ENCODE results near the gene POU6F2.

POU6F2 gene, protein sequence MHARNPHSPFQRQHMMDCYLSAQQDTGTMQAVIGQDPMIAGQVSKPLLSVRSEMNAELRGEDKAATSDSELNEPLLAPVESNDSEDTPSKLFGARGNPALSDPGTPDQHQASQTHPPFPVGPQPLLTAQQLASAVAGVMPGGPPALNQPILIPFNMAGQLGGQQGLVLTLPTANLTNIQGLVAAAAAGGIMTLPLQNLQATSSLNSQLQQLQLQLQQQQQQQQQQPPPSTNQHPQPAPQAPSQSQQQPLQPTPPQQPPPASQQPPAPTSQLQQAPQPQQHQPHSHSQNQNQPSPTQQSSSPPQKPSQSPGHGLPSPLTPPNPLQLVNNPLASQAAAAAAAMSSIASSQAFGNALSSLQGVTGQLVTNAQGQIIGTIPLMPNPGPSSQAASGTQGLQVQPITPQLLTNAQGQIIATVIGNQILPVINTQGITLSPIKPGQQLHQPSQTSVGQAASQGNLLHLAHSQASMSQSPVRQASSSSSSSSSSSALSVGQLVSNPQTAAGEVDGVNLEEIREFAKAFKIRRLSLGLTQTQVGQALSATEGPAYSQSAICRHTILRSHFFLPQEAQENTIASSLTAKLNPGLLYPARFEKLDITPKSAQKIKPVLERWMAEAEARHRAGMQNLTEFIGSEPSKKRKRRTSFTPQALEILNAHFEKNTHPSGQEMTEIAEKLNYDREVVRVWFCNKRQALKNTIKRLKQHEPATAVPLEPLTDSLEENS

DNA sequence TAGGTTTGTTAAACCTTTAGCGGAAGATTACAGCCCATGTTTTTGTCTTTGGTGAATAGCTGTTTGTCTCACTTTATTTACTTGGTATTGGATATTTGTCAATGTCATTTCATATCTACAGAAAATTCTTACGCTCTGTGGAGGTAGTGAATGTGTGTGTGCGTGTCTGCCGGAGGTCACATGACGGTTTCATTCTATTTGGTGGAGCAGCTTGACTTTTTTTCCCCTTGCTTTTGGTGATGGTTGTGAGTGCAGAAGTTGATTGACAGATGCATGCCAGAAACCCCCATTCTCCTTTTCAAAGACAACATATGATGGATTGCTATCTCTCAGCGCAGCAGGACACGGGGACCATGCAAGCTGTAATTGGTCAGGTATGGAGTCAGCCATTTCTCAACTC is at the start of gene POU6F2:
Gene POU6F2, plus strand, starts transcription at position 225 of the 400 bp plus-strand sequence. Its CDS starts 45 bp downstream, at position 270.
- TF ChIP-seq, protein P1, sequence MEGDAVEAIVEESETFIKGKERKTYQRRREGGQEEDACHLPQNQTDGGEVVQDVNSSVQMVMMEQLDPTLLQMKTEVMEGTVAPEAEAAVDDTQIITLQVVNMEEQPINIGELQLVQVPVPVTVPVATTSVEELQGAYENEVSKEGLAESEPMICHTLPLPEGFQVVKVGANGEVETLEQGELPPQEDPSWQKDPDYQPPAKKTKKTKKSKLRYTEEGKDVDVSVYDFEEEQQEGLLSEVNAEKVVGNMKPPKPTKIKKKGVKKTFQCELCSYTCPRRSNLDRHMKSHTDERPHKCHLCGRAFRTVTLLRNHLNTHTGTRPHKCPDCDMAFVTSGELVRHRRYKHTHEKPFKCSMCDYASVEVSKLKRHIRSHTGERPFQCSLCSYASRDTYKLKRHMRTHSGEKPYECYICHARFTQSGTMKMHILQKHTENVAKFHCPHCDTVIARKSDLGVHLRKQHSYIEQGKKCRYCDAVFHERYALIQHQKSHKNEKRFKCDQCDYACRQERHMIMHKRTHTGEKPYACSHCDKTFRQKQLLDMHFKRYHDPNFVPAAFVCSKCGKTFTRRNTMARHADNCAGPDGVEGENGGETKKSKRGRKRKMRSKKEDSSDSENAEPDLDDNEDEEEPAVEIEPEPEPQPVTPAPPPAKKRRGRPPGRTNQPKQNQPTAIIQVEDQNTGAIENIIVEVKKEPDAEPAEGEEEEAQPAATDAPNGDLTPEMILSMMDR (IDR thresholded peaks at IDR 0.05; ENCODE audit: low read depth, low read length) = no peak

DNA sequence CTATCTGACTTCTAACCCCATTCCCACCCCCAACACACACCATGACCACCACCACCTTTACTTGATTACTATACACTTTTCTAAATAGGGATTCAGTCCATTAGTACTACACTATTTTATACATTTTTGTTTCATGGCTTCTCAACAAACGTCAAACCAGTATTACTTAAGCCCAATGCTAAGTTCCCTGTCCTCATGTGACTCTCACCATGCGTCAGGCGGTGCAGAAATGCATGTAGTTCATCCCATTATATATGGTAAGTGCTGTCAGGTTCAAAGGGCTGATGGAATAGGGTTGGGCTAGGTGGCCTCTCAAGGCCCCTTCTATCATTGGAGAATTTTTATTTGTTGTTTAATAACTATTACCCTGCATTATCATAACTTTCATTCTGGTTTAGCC is 49.2 kb upstream of the POU6F2 start:
- no peak overlapping the region for H3K4me3 ChIP-seq (replicated peaks in 1 of 2; ENCODE audit: low read depth in 2 of 2, low read length in 2 of 2)
- no peak for DNase-seq (ENCODE audit: low read depth in 2 of 2)
- TF ChIP-seq, protein P1 (IDR thresholded peaks at IDR 0.05; ENCODE audit: low read depth, low read length) = no peak

More for the DNA sequence above, at the start of gene POU6F2:
- no peak within 1 kb of the TSS for H3K4me3 ChIP-seq (replicated peaks in 1 of 2; ENCODE audit: low read depth in 2 of 2, low read length in 2 of 2)
- no peak for DNase-seq (ENCODE audit: low read depth in 2 of 2)

DNA sequence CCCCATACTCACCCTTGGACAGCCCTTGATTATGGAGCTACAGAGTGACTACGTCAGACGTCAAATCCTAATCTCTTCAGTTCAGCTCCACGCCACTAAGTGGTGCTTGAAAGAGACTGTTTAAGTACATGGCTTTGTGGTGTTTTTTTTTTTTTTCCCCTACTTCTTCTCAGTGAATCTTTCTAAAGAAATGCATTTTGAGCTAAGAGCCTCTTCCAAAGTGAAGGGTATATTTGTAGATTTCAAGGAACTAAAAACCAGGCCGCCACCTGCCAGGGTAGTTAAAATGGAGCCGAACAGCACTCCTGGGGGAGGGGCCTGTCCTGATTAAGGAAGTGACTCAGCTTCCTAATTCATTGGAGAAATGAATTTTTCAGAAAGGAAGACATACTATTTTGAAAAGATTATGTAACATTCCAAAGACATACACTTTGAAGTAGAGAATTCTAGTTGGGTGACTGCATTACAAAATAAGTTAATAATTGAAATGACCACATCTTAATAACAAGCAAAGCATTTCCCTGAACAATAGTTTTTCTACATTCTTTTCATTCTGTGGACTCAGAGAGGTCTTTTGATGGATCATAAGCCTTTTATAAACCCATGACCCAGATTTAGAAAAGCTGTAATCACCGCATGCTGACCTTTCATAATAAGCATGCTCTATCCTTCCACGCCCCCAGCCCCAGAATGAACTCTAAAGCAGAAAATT is 48.1 kb upstream of the POU6F2 start:
- no peak overlapping the region for H3K4me3 ChIP-seq (replicated peaks in 1 of 2; ENCODE audit: low read depth in 2 of 2, low read length in 2 of 2)
- TF ChIP-seq, protein P1 (IDR thresholded peaks at IDR 0.05; ENCODE audit: low read depth, low read length) = no peak
- peak; percentile 13 to 54 for DNase-seq (ENCODE audit: low read depth in 2 of 2)

DNA sequence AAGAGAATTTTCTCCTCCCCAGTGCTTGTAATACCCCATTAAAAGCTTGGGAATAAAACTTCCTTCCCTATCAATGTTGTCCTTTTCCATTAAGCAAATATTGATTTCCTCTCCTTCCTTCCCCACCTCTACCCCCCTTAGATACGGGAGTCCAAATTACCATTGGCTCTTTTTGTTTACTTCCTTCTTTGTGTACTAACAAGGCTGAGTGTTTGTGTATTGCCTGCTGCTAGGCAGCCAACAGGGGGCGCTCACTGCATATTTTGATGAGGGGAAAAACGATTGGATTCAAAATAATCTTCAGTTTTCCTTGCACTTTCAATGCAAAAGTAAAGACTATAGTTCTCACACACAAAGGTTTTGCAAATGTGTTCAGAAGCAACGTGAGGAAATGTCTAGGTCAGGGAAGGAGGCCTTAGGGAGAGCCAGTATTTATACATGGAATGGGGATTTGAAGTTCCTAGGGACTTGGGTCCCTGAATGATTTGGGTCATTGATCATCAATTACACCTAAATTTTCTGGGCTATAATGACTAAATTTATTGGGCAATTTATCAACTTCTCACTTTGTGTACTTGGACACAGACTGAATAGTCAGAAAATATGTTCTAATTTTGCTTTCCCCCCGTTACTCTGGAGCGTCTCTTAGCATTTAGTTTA is 45.1 kb upstream of the POU6F2 start:
- H3K4me3 ChIP-seq (replicated peaks in 1 of 2; ENCODE audit: low read depth in 2 of 2, low read length in 2 of 2) = no peak overlapping the region
- TF ChIP-seq, protein P1 (IDR thresholded peaks at IDR 0.05; ENCODE audit: low read depth, low read length) = peak; percentile 97
- DNase-seq (ENCODE audit: low read depth in 2 of 2) = peak; percentile 65 to 66

DNA sequence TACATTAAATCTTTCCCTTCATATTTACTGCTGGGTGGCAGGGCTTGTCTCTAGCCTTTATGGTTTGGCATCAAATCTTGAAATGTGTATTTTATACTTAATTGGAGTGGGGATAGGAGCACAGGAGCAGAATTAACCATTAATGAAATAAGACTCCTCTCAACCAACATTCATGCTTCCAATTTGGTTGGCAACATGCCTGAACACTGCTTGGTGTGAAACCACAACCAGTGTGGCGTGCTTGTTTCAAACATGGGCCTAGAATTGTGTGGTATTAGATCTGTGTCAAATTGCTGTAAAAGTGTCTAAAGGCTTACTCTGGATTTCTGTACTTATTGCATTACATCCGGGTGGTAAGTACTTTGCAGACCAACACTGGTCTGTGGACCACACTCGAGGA is 43.7 kb upstream of the POU6F2 start:
- TF ChIP-seq, protein P1 (IDR thresholded peaks at IDR 0.05; ENCODE audit: low read depth, low read length) = no peak
- no peak overlapping the region for H3K4me3 ChIP-seq (replicated peaks in 1 of 2; ENCODE audit: low read depth in 2 of 2, low read length in 2 of 2)
- no peak for DNase-seq (ENCODE audit: low read depth in 2 of 2)

DNA sequence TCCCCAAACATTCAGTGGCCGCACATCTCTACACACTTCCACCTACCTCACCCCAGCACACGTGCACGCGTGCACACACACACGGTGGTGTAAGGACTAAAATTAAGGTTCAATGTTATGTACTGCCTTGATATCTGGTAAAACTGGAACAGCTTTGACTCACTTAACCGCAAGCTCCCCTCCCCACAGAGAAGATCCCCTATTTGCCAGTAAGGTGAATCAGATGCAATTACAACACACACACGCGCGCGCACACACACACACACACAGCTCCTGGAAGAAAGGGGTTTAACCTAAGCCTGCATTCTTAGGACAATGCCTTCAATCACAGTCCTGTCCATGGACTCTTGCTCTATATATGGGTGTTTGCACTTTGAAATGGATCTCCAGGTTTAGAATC is 43.2 kb upstream of the POU6F2 start:
- no peak overlapping the region for H3K4me3 ChIP-seq (replicated peaks in 1 of 2; ENCODE audit: low read depth in 2 of 2, low read length in 2 of 2)
- peak in 1 of 2 donors; percentile 3 for DNase-seq (ENCODE audit: low read depth in 2 of 2)
- TF ChIP-seq, protein P1 (IDR thresholded peaks at IDR 0.05; ENCODE audit: low read depth, low read length) = no peak

Measured in cardiac fibroblast (primary cell).